Midbrain (tissue), 1 donor: ENCODE data around the gene GTF2H1.

Experiments used
- DNase-seq: peaks from one replicate; lab custom pipeline; 2025; lab: John Stamatoyannopoulos, UW

GTF2H1 gene

GRCh38 chr11:18321969-18322711, at the start of gene GTF2H1, which contains the start of gene HPS5:
TSS of gene GTF2H1 (plus strand) at chr11:18322567. CDS start at chr11:18333075, 10,508 bp downstream.
TSS of gene HPS5 (minus strand) at chr11:18322140. CDS start at chr11:18317858, 4,282 bp downstream.
- DNase-seq = peak; percentile 97

- DNase-seq = no peak
Measured at GRCh38 chr11:18277565-18278271, 44.6 kb upstream of the GTF2H1 start.

DNA sequence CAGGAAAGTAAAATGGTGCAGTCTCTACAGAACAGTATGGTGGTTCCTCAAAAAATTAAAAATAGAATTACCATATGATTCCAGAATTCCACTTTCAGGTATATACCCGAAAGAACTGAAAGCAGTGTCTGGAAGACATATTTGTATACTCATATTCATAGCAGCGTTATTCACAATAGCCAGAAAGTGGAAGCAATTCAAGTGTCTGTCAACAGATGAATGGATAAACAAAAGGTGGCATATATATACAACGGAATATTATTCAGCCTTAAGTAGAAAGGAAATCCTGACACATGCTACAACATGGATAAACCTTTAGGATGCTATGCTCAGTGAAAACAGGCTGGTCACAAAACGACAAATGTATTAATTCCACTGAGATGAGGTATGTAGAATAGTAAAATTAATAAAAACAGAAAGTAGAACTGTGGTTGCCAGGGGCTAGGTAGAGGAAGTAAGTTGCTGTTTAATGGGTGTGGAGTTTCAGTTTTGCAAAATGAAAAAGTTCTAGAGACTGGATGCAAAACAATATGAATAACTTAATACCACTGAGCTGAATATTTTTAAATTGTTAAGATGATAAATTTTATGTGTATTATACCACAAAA, 41.8 kb upstream of the GTF2H1 start:
- no peak for DNase-seq

DNA sequence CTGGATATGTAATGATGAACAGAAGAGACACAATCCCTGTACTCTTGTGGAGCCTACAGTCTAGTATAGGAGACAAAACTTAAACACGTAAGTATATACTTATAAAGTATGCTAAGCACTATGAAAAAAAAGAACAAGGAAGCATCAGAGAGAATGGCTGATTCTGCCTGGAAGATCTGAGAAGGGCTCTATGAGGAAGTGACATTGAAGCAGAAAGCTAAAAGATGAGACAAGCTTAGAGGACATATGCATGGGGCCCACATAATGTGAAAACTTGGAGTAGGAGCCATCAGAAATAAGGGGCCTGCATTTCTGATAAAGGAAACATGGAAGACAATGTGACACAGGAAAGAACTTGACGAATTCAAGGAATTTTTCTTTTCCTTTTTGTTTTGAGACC, 39.7 kb upstream of the GTF2H1 start:
- DNase-seq = no peak

GRCh38 chr11:18285841-18286240, 36.5 kb upstream of the GTF2H1 start:
- no peak for DNase-seq

GRCh38 chr11:18288911-18289310, 33.5 kb upstream of the GTF2H1 start:
- no peak for DNase-seq

DNA sequence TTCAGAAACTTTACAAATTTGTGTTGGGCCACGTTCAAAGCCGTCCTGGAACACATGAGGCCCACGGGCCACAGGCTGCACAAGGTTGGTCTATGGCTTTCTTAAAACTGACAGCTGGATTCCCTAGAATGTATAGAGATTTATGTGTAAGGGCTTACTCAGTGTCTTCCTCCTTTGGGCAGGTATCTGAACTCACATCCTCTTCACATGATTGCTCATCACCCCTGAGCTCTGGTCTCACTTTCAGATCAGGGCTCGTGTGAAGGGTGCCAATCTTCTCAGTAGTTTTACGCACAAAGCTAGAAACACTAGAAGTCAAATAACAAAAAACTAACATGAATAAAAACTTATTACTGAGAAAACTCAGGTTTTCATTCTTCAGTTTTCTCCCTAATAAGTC, 27.5 kb upstream of the GTF2H1 start:
- no peak for DNase-seq

GRCh38 chr11:18295316-18295715, 27.1 kb upstream of the GTF2H1 start:
- peak; percentile 13 for DNase-seq

DNA sequence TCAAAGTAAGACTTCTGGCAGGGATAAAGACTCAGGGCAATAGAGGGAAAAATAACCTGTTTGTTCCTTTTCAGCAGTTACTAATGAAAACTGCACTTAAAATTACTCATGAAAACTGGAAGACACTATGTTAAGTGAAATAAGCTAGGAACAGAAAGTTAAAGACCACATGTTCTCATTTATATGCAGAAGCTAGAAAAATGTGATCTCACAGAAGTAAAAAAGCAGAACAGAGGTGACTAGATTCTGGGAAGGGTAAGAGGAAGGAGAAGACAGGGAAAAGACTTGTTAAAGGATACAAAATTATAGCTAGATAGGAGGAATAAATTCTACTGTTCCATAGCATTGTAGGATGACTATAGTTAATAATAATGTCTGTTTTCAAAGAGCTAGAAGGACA, 22.6 kb upstream of the GTF2H1 start:
- no peak for DNase-seq

DNA sequence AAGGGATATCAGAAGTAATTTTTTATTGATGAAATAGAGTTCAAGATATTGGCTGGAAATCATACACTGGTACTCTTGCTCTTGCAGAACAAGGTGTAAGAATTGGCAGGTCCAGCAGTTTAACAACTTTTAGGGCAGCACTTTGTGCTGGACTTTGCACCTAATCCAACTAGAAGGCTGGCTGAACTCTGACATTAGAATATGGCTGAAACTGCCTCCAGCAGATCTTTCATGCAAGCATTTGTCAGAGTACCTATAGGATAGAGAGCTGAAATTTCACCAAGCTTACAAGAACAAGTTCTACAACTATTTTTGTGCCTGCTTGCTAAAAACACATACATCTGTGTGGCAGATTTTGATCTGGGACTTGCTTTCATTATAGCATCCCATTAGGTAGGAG, 17.6 kb upstream of the GTF2H1 start:
- DNase-seq = no peak

DNA sequence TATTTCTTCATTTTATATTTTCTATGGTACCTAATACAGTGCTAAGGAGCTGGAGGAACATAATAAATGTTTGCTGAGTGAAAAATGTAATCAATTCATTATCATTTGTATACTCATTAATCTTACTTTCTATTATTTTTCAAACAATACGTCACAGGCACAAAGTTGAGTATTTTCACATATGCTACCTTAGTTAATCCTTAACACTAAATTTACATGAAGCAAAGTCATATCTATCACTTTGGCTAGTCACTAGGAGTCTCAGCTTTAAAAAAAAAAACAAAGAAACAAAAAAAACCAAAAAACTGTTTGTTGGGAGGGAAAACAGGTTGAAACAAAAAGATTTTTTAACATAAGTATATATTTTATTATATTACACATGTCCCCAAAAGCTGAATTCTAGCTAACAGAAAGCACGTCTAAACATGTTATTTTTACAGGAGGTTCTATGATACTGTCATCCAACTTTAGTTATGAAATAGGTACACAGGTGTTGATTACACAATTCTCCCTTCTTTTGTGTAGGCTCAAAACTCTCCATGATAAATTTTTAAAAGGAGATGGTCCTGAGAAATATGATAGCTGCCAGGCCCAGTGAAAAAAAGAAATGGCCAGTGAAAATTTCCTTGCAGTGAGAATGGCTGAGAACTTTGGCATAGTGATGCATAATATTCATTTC, 14.8 kb upstream of the GTF2H1 start:
- no peak for DNase-seq

GRCh38 chr11:18308242-18308641, 14.1 kb upstream of the GTF2H1 start:
- DNase-seq = no peak

- no peak for DNase-seq
Measured at GRCh38 chr11:18309691-18310090, 12.7 kb upstream of the GTF2H1 start.

- DNase-seq = no peak
Measured at GRCh38 chr11:18310800-18311340, 11.5 kb upstream of the GTF2H1 start.

- no peak for DNase-seq
Measured at GRCh38 chr11:18312012-18312411, 10.4 kb upstream of the GTF2H1 start.

DNA sequence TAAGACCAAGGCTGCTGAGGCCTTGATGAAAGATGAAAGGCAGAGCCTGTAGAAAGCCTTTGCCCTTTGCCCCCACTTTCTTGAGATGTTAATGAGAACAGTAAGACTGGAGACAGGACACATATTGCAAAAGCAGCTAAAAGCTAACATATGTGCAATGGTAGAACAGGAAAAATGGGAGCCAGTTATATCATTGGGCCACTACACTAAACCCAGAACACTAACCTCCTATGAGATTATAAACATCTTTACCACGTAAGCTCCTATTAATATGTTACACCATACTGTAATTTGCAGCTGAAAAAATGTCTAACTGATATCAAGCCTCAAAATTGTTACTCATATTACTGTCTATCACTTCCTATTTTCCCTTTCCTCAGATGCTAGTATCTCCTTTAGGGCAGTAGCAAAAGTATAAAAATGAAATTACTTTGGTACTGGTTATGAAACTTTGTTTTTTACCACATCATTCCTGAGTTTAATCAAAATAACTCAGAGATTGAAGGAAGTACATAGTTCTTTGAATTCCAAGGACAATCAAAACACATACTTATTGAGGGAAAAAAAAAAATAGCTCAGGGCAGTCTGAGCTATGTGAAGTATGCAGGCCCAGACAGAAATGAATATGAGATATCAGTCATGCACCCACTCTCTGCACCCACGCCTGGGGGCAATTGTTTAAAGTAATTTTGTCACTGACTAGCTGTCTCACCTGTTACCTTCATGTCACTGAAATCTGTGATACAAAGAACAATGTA, 9.5 kb upstream of the GTF2H1 start:
- DNase-seq = no peak

DNA sequence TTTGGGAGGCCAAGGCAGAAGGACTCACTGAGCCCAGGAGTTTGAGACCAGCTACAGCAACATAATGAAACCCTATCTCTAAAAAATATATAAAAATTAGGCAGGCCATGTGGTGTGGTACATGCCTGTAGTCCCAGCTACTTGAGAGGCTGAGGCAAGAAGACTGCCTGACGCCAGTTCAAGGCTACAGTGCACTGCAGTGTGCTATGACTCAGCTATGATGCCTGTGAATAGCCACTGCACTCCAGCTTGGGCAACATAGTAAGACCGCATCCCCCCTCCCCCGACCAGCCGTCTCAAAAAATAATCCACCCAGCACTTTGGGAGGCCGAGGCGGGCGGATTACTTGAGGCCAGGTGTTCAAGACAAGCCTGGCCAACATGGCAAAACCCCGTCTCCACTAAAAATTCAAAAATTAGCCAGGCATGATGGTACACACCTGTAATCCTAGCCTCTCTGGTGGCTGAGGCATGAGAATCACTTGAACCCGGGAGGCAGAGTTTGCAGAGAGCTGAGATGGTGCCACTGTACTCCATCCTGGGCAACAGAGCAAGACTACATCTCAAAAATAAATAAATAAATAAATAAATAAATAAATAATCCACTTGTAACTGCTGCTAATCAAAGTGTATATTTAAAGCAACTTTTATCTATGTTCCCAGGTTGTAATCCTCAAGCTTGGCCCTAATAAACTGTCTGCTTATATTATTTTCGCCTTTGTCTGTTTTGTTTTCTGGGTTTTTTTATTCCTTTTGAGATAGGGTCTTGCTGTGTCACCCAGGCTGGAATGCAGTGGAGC, 8.2 kb upstream of the GTF2H1 start:
- DNase-seq = no peak

GRCh38 chr11:18314784-18315523, 7.4 kb upstream of the GTF2H1 start:
- no peak for DNase-seq

DNA sequence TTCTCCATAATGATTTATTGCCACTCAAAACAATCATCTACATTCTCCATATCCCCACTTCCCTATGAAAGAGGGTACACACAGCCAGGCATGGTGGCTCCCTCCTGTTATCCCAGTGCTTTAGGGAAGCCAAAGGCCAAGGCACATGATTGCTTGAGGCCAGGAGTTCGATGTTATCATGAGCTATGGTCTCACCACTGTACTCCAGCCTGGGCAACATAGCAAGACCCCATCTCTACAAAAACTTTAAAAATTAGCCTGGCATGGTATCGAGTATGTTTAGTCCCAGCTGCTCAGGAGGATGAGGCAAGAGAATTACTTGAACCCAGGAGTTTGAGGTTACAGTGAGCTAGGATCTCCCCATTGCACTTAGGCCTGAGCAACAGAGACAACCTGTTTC, 6.5 kb upstream of the GTF2H1 start:
- no peak for DNase-seq

DNA sequence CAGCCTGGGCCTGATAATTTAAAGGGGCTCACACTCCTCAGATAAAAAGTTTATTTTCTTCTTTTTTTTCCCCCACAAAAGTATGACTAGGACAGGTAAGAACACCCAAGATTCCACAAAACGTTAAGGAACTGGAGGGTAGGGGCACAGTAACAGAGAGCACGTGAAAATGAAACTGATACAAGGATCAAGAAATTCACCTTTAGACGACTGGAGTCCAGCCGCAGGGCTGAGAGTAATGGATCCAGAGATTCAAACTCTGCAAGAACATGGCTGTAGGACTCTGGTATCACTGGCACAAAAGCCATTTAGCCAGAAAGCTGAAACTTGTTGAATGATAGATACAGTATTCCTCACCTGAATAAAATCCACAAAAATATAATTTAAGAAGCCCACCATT, 4.8 kb upstream of the GTF2H1 start:
- no peak for DNase-seq
